Stimulated activated CD4-positive, alpha-beta T cell treated with anti-CD3 and anti-CD28 coated beads, Interleukin-1b, Interleukin-23, amount 100 ng/mL, for 4 hours (primary cell): ENCODE results near the gene PTPRO.
"Not testable (repeated sequence)": the region's sequence is repeated elsewhere in the genome, so short reads cannot be mapped to it uniquely, and the experiment has no call there.

Source experiments
- DNase-seq, 2 donors: peaks; one replicate each; pipeline ENCODE4 v3.0.0-alpha.2; 2020; ENCODE audit warnings: low read depth in 2 of 2

PTPRO gene

GRCh38 chr12:15602051-15602672 lies 279.9 kb downstream of the PTPRO start:
- DNase-seq, result no peak

- no peak for DNase-seq
Observed at GRCh38 chr12:15603474-15604085, 281.3 kb downstream of the PTPRO start.

GRCh38 chr12:15605881-15606590 lies 283.7 kb downstream of the PTPRO start:
- no peak for DNase-seq

GRCh38 chr12:15608406-15608805 lies 286.1 kb downstream of the PTPRO start:
- DNase-seq, result no peak

GRCh38 chr12:15608941-15609340 lies 286.6 kb downstream of the PTPRO start:
- DNase-seq, result no peak

- no peak for DNase-seq
Observed at GRCh38 chr12:15613981-15614380, 291.7 kb downstream of the PTPRO start.

- DNase-seq, result not testable (repeated sequence)
Observed at GRCh38 chr12:15616495-15616894, 294.2 kb downstream of the PTPRO start.

GRCh38 chr12:15620741-15621539 lies 298.6 kb downstream of the PTPRO start:
- DNase-seq, result no peak

- DNase-seq, result no peak
Observed at GRCh38 chr12:15625075-15625474, 302.8 kb downstream of the PTPRO start.

GRCh38 chr12:15627995-15628945 lies 306.0 kb downstream of the PTPRO start:
- DNase-seq, result no peak

- DNase-seq, result no peak
Observed at GRCh38 chr12:15629108-15629507, 306.8 kb downstream of the PTPRO start.

- DNase-seq, result no peak
Observed at GRCh38 chr12:15629761-15630160, 307.5 kb downstream of the PTPRO start.

GRCh38 chr12:15631007-15631715 lies 308.9 kb downstream of the PTPRO start:
- DNase-seq, result no peak

- DNase-seq, result no peak
Observed at GRCh38 chr12:15632708-15633107, 310.4 kb downstream of the PTPRO start.

- no peak for DNase-seq
Observed at GRCh38 chr12:15633201-15633600, 310.9 kb downstream of the PTPRO start.

- DNase-seq, result no peak
Observed at GRCh38 chr12:15634010-15634683, 311.8 kb downstream of the PTPRO start.

GRCh38 chr12:15636060-15636890 lies 314.0 kb downstream of the PTPRO start:
- DNase-seq, result no peak

GRCh38 chr12:15638231-15638630 lies 315.9 kb downstream of the PTPRO start:
- no peak for DNase-seq

GRCh38 chr12:15644700-15645099 lies 322.4 kb downstream of the PTPRO start:
- no peak for DNase-seq
